OCI-LY3 (cell line): ENCODE measurements around the gene PPP2R5C.

ENCODE experiments used
- H2AFZ ChIP-seq: fragments of 200-600, 300-600 bp; shearing (Covaris generic); 2 replicates; pipeline ENCODE4 v1.6.0; 2014; ENCODE audit warnings: antibody characterized with exemption, low read depth, low read length
- H3K27ac ChIP-seq: fragments of 200-600, 300-600 bp; sonication (generic); 2 replicates; pipeline ENCODE4 v1.5.1; 2014; ENCODE audit warnings: mild to moderate bottlenecking, low read length, moderate library complexity, mixed read lengths
- H3K27me3 ChIP-seq: fragments of 200-600, 300-600 bp; sonication (generic); 2 replicates; pipeline ENCODE4 v1.6.1; 2014; ENCODE audit warnings: low read depth, low read length, mixed read lengths
- H3K36me3 ChIP-seq: fragments of 200-600, 300-600 bp; sonication (generic); replicated peaks from 2 replicates; pipeline ENCODE3; 2014; ENCODE audit warnings: low read depth, low read length, mixed read lengths
- H3K4me1 ChIP-seq: fragments of 300-600, 200-600 bp; sonication (generic); 2 replicates; pipeline ENCODE4 v1.6.1; 2014; ENCODE audit warnings: low read length, mixed read lengths
- H3K4me2 ChIP-seq: fragments of 200-600, 300-600 bp; sonication (generic); 2 replicates; pipeline ENCODE4 v1.6.1; 2014; ENCODE audit warnings: low read length, mixed read lengths
- H3K4me3 ChIP-seq: fragments of 300-600, 200-600 bp; sonication (generic); 2 replicates; pipeline ENCODE4 v1.5.1; 2014; ENCODE audit warnings: antibody characterized with exemption, mild to moderate bottlenecking, low read length, moderate library complexity
- H3K79me2 ChIP-seq: fragments of 300-600, 200-600 bp; shearing (Covaris generic); 2 replicates; pipeline ENCODE4 v1.6.1; 2014; ENCODE audit warnings: mild to moderate bottlenecking, low read length, mixed read lengths
- H3K9ac ChIP-seq: fragments of 300-600, 200-600 bp; shearing (Covaris generic); 2 replicates; pipeline ENCODE4 v1.6.0; 2014; ENCODE audit warnings: mild to moderate bottlenecking, low read length, moderate library complexity
- H3K9me3 ChIP-seq: fragments of 200-600, 300-600 bp; shearing (Covaris generic); 2 replicates; pipeline ENCODE4 v1.6.1; 2014; ENCODE audit warnings: low read length, mixed read lengths; ENCODE audit not compliant: insufficient read depth
- H4K20me1 ChIP-seq: fragments of 200-600, 300-600 bp; sonication (generic); 2 replicates; pipeline ENCODE4 v1.6.1; 2016; ENCODE audit warnings: low read length, mixed read lengths; ENCODE audit not compliant: insufficient read depth
- EZH2phosphoT487 ChIP-seq: fragments of 200-600 bp; shearing (Covaris generic); IDR thresholded peaks from 2 replicates; pipeline ENCODE4 v1.6.1; 2018; ENCODE audit warnings: antibody characterized with exemption, mixed run types, low read depth
- TF ChIP-seq, protein P1 (sequence below): fragments of 200-600, 300-600 bp; sonication (generic); IDR thresholded peaks from 2 replicates; pipeline ENCODE4 v1.5.1; 2014; ENCODE audit warnings: antibody characterized with exemption, low read length, low read depth

The PPP2R5C gene

DNA sequence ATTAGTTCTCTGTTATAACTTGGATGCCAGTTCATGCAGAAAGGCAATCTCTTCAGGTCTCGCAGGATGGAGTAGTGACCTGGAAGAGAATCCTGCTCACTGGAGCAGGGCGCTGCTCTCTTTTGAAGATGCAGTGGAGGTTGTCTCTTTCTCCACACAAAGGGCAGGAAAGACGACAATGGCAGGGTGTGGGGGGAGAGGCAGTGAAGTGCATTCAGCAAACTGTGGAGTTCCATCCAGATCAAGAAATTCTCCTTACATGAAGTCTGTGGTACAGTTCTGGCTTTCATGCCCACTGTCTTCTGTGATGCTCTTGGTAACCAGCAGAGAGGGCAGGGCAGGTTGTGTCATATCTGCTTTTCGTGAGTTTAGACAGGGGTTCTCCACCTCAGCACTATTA, 6.6 kb upstream of the PPP2R5C start:
- peaks cover 27% of the 10 kb centered on the region for H3K27me3 ChIP-seq

DNA sequence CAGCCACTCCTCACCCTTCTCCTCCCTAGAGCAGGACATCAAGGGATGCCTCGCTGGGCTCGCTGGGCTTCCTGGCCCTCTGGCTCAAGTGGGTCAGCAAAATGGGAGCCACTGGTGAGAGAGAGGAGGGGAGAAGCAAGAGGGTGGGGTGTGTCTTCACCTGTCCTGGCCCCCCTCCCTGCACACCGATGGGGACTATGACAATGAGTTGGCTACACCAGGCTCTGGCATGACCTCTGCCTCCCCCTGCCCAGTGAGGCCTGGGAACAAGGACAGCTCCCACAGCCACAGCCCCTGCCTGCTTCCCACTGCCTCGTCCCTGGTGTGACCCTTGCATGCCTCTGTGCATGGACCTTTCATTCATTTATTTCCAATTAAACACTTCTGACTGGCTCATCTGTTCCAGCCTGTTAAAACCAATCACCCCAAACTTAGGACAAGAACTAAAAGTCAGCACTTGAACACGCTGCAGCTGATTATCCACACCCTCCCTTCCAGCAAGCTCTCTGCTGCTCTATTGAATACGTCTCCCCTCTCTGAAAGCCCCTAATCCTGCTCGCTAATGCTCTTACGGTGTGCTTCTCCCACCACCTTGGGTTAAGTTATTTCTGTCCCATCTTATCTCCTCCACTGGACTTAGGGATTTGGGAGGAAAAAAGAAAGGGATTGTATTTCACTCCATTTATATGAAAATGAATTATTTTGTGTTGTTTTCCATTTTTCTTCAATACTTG, 5.8 kb upstream of the PPP2R5C start:
- no peak for TF ChIP-seq EZH2phosphoT487
- TF ChIP-seq, protein P1, sequence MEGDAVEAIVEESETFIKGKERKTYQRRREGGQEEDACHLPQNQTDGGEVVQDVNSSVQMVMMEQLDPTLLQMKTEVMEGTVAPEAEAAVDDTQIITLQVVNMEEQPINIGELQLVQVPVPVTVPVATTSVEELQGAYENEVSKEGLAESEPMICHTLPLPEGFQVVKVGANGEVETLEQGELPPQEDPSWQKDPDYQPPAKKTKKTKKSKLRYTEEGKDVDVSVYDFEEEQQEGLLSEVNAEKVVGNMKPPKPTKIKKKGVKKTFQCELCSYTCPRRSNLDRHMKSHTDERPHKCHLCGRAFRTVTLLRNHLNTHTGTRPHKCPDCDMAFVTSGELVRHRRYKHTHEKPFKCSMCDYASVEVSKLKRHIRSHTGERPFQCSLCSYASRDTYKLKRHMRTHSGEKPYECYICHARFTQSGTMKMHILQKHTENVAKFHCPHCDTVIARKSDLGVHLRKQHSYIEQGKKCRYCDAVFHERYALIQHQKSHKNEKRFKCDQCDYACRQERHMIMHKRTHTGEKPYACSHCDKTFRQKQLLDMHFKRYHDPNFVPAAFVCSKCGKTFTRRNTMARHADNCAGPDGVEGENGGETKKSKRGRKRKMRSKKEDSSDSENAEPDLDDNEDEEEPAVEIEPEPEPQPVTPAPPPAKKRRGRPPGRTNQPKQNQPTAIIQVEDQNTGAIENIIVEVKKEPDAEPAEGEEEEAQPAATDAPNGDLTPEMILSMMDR: no peak
- peaks cover 22% of the 10 kb centered on the region for H3K27me3 ChIP-seq

More for the DNA sequence above, 6.6 kb upstream of the PPP2R5C start:
- no peak overlapping the region for H2AFZ ChIP-seq
- peaks cover 1% of the 10 kb centered on the region; the same call in 1 of the 2 replicates for H3K4me1 ChIP-seq
- TF ChIP-seq, protein P1: no peak
- no peak for TF ChIP-seq EZH2phosphoT487
- H4K20me1 ChIP-seq: no peaks in the 10 kb centered on the region
- no peak overlapping the region for H3K4me2 ChIP-seq
- no peak overlapping the region for H3K4me3 ChIP-seq
- no peak overlapping the region for H3K9ac ChIP-seq
- H3K27ac ChIP-seq: no peak overlapping the region
- H3K79me2 ChIP-seq: no peaks in the 10 kb centered on the region
- H3K9me3 ChIP-seq: no peaks in the 10 kb centered on the region
- H3K36me3 ChIP-seq: no peaks in the 10 kb centered on the region

DNA sequence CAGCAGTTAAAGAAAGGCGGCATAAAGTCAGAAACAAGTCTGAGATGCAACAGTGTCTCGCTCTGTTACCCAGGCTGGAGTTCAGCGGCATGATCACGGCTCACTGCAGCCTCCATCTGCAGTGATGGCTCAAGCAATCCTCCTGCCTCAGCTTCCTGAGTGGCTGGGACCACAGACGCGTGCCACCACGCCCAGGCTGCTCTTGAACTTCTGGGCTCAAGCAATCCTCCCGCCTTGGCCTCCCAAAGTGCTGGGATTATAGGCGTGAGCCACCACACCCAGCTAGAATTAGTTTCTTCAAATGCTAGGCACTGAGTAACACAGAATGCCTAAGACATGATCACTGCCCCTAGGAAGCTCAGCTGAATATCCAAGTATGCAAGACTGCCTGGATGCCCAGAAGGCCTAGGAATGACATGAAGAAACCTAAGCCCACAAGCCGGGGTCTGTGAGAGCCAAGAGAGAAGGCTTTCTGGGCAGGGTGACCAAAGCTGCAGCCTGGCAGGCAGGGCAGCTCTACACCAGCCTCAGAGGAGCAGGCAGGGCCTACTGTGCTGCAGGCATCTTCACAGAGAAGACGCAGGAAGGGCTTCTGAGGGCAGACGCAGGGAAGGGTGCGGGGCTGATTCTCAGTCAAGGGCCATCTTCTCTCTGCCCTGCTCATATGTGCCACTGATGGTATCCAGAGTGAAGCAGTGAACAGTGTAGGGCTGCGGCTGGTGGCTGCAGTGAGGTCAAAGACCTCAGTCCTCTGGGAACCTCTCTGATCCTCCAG, 4.3 kb upstream of the PPP2R5C start:
- Histone ChIP-seq H4K20me1 (no peaks in the 10 kb centered on the region), H3K27me3 (peaks cover 8% of the 10 kb centered on the region), H3K4me2 (no peak overlapping the region), H3K4me1 (peaks cover 4% of the 10 kb centered on the region; the same call in 1 of the 2 replicates), H3K36me3 (no peaks in the 10 kb centered on the region), H3K9me3 (no peaks in the 10 kb centered on the region), H3K27ac (no peak overlapping the region), H3K79me2 (no peaks in the 10 kb centered on the region; the same call in 1 of the 2 replicates), H3K4me3 (no peak overlapping the region), H2AFZ (no peak overlapping the region), H3K9ac (no peak overlapping the region)
- no peak for TF ChIP-seq EZH2phosphoT487
- TF ChIP-seq, protein P1: no peak

More for the DNA sequence above, 5.8 kb upstream of the PPP2R5C start:
- H2AFZ ChIP-seq: no peak overlapping the region
- H3K9ac ChIP-seq: no peak overlapping the region
- H3K27ac ChIP-seq: no peak overlapping the region
- H3K79me2 ChIP-seq: no peaks in the 10 kb centered on the region
- peaks cover 4% of the 10 kb centered on the region; the same call in 1 of the 2 replicates for H3K4me1 ChIP-seq
- no peaks in the 10 kb centered on the region for H4K20me1 ChIP-seq
- no peak overlapping the region for H3K4me2 ChIP-seq
- no peak overlapping the region for H3K4me3 ChIP-seq
- H3K36me3 ChIP-seq: no peaks in the 10 kb centered on the region
- H3K9me3 ChIP-seq: no peaks in the 10 kb centered on the region

DNA sequence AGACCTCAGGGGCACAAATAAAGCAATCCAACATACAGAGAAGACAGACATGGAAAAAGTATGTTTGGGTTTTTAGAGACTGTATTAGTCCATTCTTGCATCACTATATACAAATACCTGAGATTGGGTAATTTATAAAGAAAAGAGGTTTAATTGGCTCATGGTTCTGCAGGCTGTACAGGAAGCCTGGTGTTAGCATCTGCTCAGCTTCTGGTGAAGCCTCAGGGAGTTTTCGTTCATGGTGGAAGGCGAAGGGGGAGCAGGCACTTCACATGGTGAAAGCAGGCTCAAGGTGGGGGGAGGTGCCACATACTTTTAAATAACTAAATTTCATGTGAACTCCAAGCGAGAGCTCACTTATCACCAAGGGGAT, 3.7 kb upstream of the PPP2R5C start:
- TF ChIP-seq, protein P1: no peak
- TF ChIP-seq EZH2phosphoT487: no peak
- no peaks in the 10 kb centered on the region for H4K20me1 ChIP-seq
- no peaks in the 10 kb centered on the region for H3K36me3 ChIP-seq
- H3K9ac ChIP-seq: no peak overlapping the region
- H3K79me2 ChIP-seq: no peaks in the 10 kb centered on the region; the same call in 1 of the 2 replicates
- no peak overlapping the region for H2AFZ ChIP-seq
- peaks cover 8% of the 10 kb centered on the region; the same call in 1 of the 2 replicates for H3K4me1 ChIP-seq
- no peak overlapping the region for H3K4me2 ChIP-seq
- no peak overlapping the region for H3K4me3 ChIP-seq
- peaks cover 4% of the 10 kb centered on the region for H3K27me3 ChIP-seq
- no peaks in the 10 kb centered on the region for H3K9me3 ChIP-seq
- no peak overlapping the region for H3K27ac ChIP-seq
